ENCODE data around the gene CCM2L. TPM values are rescaled to one million over a fixed set of nuclear protein-coding genes. Genes with fewer than 3 reads are reported as not detected.

Gene CCM2L
- total RNA-seq, 1 donor from 2014 or later: not detected

DNA sequence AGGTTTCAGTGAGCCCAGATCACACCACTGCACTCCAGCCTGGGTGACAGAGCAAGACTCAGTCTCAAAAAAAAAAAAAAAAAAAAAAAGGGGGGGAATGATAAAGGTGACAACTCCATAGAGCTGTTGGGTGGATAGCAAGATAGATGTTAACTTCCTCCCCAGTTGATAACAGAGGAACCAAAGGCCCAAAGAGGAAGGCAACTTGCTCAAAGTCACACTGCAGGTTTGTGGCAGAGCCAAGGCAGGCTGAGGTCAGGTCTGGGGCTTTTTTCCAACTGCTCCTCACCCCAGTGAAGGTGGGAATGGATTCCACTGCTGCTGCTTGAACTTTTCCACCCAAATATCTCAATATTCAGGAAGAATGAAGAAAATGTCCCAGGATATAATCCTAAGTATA, 68.6 kb downstream of the CCM2L start:
- DNase-seq (ENCODE audit: extremely low spot score, unreplicated experiment): no peak
- H3K27ac Mint-ChIP-seq (ENCODE audit: unreplicated experiment): no peak overlapping the region
- H3K4me3 Mint-ChIP-seq (ENCODE audit: unreplicated experiment): no peak overlapping the region
- no peak for TF ChIP-seq CTCF (IDR thresholded peaks at IDR 0.05)
- H3K27me3 Mint-ChIP-seq (ENCODE audit: unreplicated experiment): peaks cover 37% of the 10 kb centered on the region
- no peaks in the 10 kb centered on the region for H3K36me3 Mint-ChIP-seq (ENCODE audit: unreplicated experiment)
- H3K4me1 Mint-ChIP-seq (ENCODE audit: unreplicated experiment): no peaks in the 10 kb centered on the region
- H3K9me3 Mint-ChIP-seq (ENCODE audit: unreplicated experiment): no peaks in the 10 kb centered on the region

DNA sequence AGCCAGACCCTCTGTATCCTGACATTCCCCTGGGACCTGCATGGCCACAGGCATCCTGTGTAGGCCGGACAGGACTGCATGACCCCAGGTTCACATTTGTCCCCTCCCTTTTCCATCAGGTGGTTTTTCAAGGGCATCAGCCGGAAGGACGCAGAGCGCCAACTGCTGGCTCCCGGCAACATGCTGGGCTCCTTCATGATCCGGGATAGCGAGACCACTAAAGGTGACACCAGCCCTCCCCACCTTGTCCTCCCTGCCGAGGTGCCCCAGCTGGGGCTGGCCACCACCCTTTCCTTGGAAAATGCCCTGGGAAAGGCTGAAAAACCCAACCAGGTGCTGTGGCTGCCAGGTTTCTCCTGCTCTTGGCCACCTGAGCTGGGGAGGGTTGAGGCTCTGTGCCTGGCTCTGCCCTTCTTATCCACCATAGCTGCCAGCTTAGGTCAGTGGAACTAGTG, 69.4 kb downstream of the CCM2L start:
- Mint-ChIP-seq H3K4me3 (ENCODE audit: unreplicated experiment) (no peak overlapping the region), H3K4me1 (ENCODE audit: unreplicated experiment) (no peaks in the 10 kb centered on the region), H3K27ac (ENCODE audit: unreplicated experiment) (no peak overlapping the region), H3K36me3 (ENCODE audit: unreplicated experiment) (no peaks in the 10 kb centered on the region), H3K27me3 (ENCODE audit: unreplicated experiment) (peaks cover 42% of the 10 kb centered on the region), H3K9me3 (ENCODE audit: unreplicated experiment) (no peaks in the 10 kb centered on the region)
- TF ChIP-seq CTCF (IDR thresholded peaks at IDR 0.05): no peak
- DNase-seq (ENCODE audit: extremely low spot score, unreplicated experiment): no peak

DNA sequence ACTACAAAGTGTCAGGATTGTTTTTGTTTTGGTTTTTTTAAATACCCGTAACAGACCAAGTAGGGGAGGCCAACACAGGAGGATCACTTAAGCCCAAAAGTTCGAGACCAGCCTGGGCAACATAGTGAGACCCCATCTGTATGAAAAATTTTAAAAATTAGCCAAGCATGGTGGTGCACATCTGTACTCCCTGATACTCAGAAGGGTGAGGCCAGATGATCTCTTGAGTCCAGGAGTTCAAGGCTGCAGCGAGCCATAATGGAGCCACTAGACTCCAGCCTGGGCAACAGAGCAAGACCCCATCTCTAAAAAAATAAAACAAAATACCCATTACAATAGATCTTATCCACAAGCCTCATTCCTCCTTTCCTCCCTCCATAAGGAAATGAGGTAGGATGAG, 70.5 kb downstream of the CCM2L start:
- Mint-ChIP-seq H3K4me3 (ENCODE audit: unreplicated experiment) (no peak overlapping the region), H3K27me3 (ENCODE audit: unreplicated experiment) (peaks cover 44% of the 10 kb centered on the region), H3K9me3 (ENCODE audit: unreplicated experiment) (no peaks in the 10 kb centered on the region), H3K4me1 (ENCODE audit: unreplicated experiment) (no peaks in the 10 kb centered on the region), H3K27ac (ENCODE audit: unreplicated experiment) (no peak overlapping the region), H3K36me3 (ENCODE audit: unreplicated experiment) (no peaks in the 10 kb centered on the region)
- no peak for TF ChIP-seq CTCF (IDR thresholded peaks at IDR 0.05)
- DNase-seq (ENCODE audit: extremely low spot score, unreplicated experiment): no peak

Other genes with a start within 250 kb of the CCM2L start
- 0.10 and 0.27 TPM in 2 replicates for gene MYLK2, start 191.1 kb upstream of the CCM2L start, total RNA-seq
- gene FOXS1, start 164.8 kb upstream of the CCM2L start, total RNA-seq: 11.8 and 13.6 TPM in 2 replicates
- 2.1 and 3.2 TPM in 2 replicates for gene DUSP15, start 139.9 kb upstream of the CCM2L start, total RNA-seq
- gene TTLL9, start 139.8 kb upstream of the CCM2L start, total RNA-seq: 0.18 and 0.24 TPM in 2 replicates
- gene PDRG1, start 58.4 kb upstream of the CCM2L start, total RNA-seq: 12.2 and 12.5 TPM in 2 replicates
- gene XKR7, start 42.3 kb upstream of the CCM2L start, total RNA-seq: not detected in 2 replicates
- not detected in 2 replicates for gene HCK, start 41.8 kb downstream of the CCM2L start, total RNA-seq
- gene TM9SF4, start 99.3 kb downstream of the CCM2L start, total RNA-seq: 64.4 and 67.3 TPM in 2 replicates
- 11.5 and 11.8 TPM in 2 replicates for gene PLAGL2, start 197.3 kb downstream of the CCM2L start, total RNA-seq
- gene POFUT1, start 197.4 kb downstream of the CCM2L start, total RNA-seq: 49.5 and 52.7 TPM in 2 replicates